Measurements from ENCODE around the gene GLIS1.

The GLIS1 gene

DNA sequence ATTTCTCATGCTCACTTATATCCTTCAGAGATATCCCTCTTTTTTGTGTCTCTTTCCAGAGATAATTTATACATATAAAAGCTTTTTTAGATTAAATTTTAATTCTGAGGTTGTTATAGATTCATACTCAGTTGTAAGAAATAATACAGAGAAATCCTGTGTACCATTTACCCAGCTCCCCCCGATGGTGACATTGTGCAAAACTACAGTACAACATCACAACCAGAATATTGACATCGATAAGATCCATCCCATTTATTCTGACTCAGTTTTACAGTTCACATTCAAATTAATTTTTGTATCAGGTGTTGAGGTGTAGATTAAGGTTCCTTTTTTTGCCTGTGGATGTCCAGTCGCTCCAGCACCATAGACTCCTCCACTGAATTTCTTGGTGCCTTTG is 265.5 kb downstream of the GLIS1 start:
- DNase-seq = peak; percentile 10

DNA sequence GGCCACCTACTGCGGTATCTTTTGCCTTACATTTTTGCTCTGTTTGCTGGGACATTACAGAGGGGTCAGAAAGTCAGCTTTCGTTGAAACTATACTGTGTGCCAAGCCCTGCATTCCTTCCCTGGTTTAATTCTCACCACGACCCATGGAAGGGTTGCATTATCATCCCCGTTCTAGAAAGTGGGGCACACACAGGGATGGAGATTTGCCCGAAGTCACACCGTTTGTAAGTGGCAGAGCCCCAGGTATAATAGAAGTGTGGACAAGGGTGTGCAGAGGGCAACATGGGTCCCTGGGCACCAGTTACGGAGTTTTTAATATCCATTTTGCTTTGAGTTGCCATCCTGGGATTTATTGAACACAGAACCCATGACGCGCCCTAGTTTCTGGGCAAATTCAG is 268.0 kb downstream of the GLIS1 start:
- no peak for DNase-seq

DNA sequence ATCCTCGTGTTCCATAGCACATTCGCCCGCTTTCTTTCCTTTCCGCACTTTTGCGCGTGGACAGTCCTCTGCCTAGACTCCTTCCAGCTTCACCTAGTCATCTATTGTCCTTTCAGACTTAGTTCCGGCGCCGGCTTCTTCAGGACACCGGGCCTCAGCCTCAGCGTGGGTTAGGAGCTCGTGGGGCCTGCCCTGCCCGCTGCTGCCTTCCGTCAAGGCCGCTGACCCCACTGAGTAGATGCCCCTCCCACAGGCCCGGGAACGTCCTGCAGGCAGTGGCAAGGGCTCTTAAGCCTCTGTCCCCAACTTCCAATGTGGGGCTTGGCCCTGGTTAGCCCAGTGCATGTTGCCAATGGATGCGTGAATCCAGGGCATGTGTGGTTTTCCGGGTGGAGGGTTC is 268.4 kb downstream of the GLIS1 start:
- DNase-seq = no peak

DNA sequence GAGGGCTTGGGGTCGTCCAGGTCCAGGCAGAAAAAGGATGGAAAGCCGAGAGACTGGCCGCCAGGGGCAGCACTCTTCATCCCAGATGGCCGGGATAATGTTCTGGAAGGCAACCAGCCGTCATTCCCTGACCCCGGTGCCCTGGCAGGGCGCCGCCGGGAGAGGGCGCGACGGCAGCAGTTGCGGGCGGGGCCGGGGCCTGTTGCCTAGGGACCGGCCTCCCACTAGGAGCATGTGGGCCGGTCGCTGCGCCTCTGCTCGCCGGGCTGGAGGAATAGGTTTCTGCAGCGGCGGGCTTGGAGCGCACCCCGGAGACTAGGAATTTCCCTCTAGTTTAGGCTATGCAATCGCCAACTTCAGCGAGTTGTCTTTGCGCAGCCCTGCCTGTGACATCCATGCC is 268.8 kb downstream of the GLIS1 start:
- no peak for DNase-seq

DNA sequence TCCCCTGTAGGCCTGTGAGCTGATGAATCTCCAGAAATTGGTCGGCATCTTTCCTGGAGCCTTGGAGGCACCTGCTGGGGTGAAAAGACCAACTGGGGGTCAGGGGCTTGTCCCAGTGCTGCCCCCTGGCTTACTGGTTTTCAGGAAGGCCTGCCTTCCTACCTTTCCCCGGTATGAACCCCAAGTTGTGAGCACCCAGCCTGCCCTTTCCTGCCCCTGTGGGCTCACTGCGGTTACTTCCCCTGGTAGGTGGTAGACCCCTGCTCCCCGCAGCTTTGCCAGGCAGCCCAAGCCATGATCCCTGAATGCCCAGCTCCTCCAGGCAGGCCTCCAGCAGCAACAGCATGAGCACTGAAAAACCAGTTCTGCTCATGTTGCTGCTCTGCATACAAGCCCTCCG is 269.6 kb downstream of the GLIS1 start:
- no peak for DNase-seq

DNA sequence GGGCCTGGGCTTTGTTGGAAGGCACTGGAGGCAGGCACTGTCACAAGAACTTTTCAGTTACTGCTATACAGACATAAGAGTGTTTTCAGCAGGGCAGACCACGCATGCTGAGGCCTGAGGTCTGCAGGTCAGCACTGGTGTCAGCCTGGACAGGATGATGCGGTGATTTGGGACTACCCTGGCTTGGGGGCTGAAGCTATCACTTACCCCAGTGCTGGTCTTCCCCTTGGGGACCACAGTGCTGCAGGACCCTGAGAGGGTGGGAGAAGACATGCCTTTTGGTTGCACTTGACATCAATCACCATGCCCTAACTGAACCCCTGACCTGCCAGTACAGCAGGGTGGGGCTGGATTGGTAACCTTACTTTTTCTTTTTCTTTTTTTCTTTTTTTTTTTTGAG is 270.6 kb downstream of the GLIS1 start:
- DNase-seq = no peak

DNA sequence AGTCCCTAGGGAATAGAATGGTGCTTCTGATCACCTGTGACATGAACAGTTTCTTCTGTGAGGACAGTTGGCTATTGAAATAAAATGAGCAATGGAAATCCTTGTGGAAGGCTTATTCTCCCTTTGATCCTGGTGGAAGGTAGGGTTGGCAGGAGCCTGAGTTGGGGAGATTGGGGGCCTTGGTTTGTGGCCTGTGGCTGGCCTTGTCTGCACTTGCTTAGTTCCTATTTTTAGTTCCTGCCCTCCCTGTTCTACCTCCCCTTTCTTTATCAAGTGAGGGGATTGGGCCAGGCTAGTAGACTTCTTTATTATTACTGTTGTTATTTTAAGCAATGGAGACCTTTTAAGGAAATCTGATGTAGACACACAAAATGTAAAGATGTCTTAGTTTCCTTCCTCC is 271.6 kb downstream of the GLIS1 start:
- no peak for DNase-seq

DNA sequence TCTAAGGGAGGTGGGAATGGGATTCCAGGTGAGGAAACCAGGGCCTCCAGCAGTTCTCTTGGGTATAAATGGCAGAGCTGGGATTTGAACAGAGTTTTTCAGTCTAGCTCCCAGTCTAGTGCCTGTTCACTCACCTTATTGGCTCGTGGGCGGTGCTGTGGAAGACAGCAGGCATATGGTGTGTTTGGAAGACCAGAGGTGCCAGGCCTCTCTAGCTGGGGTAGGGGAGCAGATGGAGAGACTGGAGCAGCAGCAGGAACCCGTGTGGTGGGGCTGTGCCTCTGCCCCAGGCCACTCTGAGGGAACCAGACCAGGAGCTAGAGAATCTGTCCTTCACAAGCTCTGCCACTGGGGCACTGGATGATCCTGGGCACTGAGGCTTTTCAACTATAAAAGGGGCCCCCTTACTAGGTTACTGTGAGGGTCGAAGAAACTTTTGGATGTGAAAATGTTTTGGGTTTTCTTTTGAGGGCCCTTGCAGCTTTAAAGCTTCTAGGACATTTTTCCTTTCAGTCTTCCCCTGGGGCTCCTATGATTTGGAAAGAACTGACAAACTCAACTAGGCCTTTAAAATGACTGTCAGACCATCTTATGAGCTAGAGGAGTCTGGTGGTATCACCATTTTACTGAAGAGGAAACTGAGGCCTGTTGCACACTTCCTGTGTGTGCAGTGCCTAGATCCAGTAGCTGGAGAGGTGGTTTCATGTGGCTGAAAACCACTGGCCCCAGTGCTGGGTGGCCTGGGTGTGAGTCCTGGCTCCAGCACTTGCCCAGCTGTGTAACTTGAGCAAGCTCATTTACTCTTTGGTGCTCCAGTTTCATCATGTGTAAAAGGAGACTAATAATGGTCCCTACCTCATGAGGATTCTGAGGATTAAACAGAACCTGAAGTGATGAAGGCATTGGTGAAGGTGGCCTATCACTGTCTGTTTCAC is 273.7 kb downstream of the GLIS1 start:
- DNase-seq = no peak

DNA sequence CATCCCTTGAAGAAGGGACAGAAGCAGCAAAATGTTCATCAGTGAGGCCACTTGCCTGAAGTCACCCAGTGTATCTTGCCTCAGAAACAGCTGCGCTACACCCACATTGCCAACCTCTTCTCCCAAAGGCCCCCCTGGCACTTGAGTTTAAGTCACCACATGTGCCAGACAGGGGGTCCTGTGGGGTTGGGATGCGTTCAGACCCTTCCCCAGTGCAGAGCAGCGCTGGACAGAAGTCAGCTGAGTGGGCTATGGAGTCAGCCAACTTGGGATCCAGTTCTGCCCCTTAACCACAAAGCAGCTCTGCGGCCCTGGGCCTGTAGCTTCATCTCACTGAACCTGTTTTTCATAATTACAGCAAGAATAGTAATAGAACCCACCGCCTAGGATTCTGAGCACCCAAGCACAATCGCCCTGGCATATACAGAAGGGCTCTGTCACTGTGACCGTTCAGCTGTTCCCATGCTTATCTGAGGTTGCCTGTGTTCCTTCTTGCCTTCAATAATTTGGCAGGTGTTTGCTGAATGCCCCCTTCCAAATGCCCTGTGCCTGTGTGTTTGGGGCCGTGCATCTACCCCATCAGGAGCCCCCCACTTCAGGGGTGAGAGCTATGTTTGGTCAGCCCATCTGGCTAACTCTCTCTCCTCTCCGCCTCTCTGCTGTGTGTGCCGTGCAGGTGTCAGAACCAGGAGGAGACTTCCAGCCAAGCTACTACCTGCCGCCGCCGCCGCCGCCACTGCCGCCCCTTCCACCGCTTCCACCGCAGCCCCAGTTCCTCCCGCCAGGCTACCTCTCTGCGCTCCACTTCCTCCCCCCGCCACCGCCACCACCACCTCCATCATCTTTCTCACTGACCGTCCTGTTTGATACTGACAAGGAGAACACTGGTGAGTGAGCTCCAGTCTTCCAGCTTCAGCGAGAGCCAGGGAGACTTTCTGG is 274.7 kb downstream of the GLIS1 start:
- no peak for DNase-seq

DNA sequence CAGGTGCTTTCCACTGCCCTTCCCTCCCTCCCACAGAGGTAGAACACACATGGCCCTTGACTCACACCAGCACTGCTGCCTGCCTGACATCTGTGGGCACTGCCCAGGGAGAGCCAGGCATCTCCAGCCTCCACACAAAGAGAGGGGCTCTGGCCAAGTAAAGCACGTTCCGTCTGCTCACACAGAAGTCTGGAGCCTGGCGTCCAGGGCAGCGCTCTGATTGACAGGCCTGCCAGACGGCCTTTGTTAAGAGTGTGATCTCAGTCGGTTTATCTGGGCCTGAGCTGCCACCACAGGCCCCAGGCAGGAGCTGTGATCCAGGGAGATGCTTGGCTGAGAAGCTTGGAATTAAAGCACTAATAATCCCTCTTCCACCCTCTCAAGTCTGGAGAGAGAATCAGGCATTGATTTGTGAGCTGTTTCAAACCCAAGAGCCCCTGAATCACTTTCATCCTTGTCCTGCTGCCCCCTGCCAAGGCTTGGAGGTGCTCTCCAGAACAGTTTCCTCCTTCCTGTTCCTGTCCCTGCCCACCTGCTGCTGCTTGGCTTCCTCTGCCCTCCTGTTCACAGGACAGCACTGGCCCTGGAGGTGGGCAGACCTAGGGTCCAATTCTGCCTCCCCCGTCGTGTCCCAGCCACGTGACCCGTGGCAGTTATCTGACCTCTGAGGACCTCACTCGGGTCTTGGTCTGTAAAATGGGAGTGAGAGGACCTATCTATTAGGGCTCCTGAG is 276.0 kb downstream of the GLIS1 start:
- no peak for DNase-seq

DNA sequence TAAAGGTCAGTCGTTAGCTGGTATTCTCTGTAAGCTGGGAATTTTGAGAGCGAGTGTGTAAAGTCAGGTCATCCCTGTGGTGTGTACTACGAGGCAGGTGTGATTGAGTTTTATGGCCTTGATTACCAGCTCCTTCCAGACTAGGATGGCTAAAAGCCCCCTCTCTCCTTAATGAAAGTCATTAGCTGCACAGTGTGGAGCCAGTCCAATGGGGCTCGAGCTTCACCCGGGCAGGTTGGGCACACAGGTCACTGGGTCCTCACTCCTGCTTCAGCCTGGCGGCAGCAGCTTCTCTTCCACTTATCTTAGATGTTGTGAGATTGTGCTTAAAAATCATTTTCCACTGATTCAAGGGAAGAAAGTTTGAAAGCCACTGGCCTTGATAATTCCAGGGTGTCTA is 276.8 kb downstream of the GLIS1 start:
- no peak for DNase-seq

DNA sequence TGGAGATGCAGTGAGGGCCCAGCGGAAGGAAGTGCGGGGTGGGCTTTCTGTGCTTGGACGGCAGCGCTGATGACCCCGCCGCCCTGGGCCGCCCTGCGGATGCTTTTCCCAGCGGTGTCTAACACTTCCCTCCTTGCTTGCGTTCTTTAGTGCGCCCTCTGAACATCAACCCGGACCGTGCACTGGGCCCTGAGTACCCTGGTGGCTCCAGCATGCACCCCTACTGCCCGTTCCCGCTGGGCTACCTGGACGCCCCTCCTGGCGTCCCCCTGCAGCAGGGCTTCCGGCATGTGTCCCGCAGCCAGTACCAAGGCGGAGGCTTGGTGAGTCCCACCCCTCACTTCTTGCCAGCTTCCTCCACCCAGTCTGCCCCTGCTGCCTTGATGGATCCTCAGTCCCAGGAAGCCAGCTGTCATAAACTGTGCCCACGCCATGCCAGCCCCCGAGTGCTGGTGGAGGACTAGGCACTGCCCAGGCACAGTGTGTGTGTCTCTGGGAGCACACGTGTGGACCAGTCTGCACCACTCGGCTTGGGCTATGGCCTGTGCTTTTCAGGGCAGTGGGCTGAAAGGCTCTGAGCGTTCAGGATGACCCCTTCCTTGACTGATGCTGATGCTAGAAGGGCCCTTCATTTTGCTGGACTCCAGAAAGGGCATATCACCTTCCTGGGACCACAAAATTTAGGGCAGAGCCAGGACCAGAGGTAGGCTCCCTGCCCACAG is 277.5 kb downstream of the GLIS1 start:
- DNase-seq = no peak

DNA sequence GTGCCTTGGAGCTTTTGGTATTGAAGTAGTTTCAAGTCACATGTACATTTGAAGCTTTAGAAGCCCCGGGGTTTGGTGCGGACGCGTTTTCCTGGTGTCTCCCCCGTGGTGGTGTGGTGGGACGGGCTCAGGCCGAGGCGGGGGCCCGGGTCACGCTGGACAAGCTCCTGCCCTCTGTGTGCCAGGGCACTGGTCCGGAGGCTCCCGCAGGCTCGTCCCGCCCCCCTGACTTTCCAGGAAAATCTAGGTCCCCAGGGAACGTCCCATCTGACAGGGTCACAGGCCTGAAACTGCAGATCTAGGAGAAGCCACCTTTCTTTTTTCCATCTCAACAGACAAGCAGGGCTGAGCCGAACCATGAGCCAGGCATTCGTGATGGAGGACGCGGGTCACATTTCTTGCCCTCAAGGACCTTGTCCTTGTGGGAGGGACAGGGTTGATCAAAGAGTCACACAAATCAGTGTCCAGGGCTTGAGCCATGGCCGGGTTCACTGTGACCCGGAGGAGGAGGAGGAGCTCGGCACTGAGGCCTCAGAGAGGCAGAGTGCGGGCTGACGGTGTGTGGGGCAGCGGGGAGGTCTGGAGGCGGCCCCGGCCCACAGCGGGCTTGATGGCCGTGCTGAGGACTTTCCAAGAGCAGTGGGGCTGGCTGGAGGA is 278.2 kb downstream of the GLIS1 start:
- no peak for DNase-seq

DNA sequence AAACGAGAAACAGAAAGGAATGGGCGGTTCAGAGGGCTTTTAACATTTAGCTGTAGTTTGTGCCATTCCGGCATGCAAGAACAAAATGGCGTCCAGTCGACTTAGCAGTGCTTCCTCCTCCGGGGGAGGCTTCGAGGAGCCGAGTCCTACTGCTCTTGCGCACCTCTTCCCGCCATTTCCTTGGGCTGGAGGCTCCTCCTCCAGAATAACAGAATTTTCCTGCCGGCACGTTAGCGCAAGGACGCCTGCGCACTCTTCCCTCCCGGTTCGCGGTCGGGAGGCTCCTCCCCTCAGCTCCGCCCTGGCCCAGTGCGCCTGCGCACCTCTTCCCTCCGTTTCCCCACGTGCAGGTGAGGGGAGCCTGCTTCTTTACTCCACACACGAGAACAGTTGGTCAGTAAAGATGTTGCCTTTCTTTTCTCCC is 278.7 kb downstream of the GLIS1 start:
- DNase-seq = no peak

DNA sequence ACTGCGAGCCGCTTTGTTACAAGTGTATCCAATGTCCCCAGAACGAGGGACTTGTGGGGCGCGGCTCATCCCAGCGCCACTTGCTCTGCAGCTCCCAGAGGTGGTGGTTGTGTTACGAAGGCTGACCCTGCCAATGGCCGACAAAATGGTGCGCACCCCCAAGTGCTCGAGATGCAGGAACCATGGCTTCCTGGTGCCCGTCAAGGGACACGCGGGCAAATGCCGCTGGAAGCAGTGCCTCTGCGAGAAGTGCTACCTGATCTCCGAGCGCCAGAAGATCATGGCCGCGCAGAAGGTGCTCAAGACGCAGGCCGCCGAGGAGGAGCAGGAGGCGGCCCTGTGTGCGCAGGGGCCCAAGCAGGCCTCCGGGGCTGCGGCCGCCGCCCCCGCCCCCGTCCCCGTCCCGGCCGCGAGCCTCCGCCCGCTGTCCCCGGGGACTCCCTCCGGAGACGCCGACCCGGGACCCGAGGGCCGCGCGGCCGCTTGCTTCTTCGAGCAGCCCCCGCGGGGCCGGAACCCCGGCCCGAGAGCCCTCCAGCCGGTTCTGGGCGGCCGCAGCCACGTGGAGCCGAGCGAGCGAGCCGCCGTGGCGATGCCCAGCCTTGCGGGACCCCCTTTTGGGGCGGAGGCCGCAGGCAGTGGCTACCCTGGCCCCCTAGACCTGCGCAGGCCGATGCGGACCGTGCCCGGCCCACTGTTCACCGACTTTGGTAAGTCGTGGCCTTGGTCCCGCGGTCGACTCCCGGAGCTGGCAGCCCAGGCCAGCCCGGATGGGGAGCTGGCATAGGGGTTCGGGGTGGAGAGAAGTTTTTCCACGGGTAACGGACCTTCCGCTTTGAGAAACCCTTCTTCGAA is 279.4 kb downstream of the GLIS1 start, which contains the start of gene DMRTB1:
TSS of gene DMRTB1 (plus strand) at position 79 of the 855 bp plus-strand sequence. CDS start at position 134, 55 bp downstream.
- no peak for DNase-seq

DNA sequence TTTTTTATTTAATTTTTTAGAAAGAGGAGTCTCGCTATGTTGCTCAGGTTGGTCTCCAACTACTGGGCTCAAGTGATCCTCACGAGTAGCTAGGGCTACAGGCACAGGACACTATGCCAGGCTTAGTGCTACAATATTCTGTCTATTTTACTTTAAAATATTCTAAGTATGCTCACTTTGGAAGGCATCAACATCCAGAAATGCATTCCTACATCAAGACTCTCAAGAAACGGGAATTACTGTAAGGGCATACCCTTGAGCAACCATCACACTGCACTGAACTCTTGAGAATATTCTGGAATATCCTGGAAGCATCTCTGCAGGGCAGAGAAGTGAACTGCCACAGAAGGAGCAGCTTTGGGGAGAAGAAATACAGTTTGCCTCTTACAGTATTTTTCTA is 280.3 kb downstream of the GLIS1 start:
- DNase-seq = no peak
